SK-N-SH (cell line): ENCODE data around the gene TMEM92. TPM values are rescaled to one million over a fixed set of nuclear protein-coding genes. Genes with fewer than 3 reads are reported as not detected.

Experiments used
- CTCF ChIA-PET: fragments of 300-600, 350-600 bp; formaldehyde crosslinking; extraction: SDS; loops from one replicate; lab custom pipeline; 2021; lab: Yijun Ruan, JAX
- POLR2A ChIA-PET: fragments of 350-600 bp; sonication (Branson Sonifier 250); formaldehyde crosslinking; extraction: SDS; loops from one replicate; lab custom pipeline; 2020; ENCODE audit warnings: antibody characterized with exemption, inconsistent platforms; lab: Yijun Ruan, JAX
- DNase-seq: peaks from one replicate; pipeline ENCODE4 v3.0.0; 2012
- H2AFZ ChIP-seq: fragments of 200-600 bp; sonication (generic); 2 replicates; pipeline ENCODE4 v1.8.1; 2016; ENCODE audit warnings: antibody characterized with exemption, mild to moderate bottlenecking, low read depth
- H3F3A ChIP-seq: fragments of 200-600 bp; sonication (generic); replicated peaks from 2 replicates; pipeline ENCODE3; 2016; ENCODE audit warnings: antibody characterized with exemption, mild to moderate bottlenecking; ENCODE audit not compliant: insufficient read depth
- H3K27ac ChIP-seq, 2 experiments: fragments of 200-500 bp in 1 of 2; fragments of 200-600 bp in 1 of 2; sonication (Bioruptor generic) in 1 of 2; sonication (generic), shearing (Covaris generic) in 1 of 2; 2 replicates each; pipeline versions ENCODE4 v1.5.1 to v1.6.1; 2014 to 2016; ENCODE audit warnings: low read depth in 2 of 2, inconsistent platforms in 1 of 2, low read length in 1 of 2, mild to moderate bottlenecking in 1 of 2, mixed read lengths in 1 of 2
- H3K27me3 ChIP-seq: fragments of 200-600 bp; sonication (generic), shearing (Covaris generic); 2 replicates; pipeline ENCODE4 v1.6.1; 2016; ENCODE audit warnings: mixed run types; ENCODE audit not compliant: insufficient read depth
- H3K36me3 ChIP-seq, 2 experiments: fragments of 200-500 bp in 1 of 2; fragments of 200-600 bp in 1 of 2; sonication (Bioruptor generic) in 1 of 2; sonication (generic) in 1 of 2; replicated peaks in 1 of 2; 2 replicates each; pipeline versions ENCODE3 to v1.5.1; 2014 to 2016; ENCODE audit warnings: low read length in 1 of 2, mild to moderate bottlenecking in 1 of 2; ENCODE audit not compliant: insufficient read depth in 2 of 2, control insufficient read depth in 1 of 2
- H3K4me1 ChIP-seq, 2 experiments: fragments of 200-500 bp in 1 of 2; fragments of 200-600 bp in 1 of 2; sonication (Bioruptor generic) in 1 of 2; sonication (generic), shearing (Covaris generic) in 1 of 2; 2 replicates each; pipeline versions ENCODE4 v1.5.1 to v1.6.1; 2014 to 2016; ENCODE audit warnings: low read depth in 1 of 2, low read length in 1 of 2, mixed run types in 1 of 2; ENCODE audit not compliant: insufficient read depth in 2 of 2, control insufficient read depth in 1 of 2
- H3K4me2 ChIP-seq: fragments of 200-600 bp; sonication (generic), shearing (Covaris generic); 2 replicates; pipeline ENCODE4 v1.6.1; 2017; ENCODE audit warnings: mixed run types
- H3K4me3 ChIP-seq, 2 experiments: fragments of 200-500 bp in 1 of 2; fragments of 200-600 bp in 1 of 2; sonication (Bioruptor generic) in 1 of 2; sonication (generic), shearing (Covaris generic) in 1 of 2; 2 replicates each; pipeline versions ENCODE4 v1.5.1 to v1.8.1; 2014 to 2016; ENCODE audit warnings: low read depth in 2 of 2, inconsistent platforms in 1 of 2, low read length in 1 of 2, mild to moderate bottlenecking in 1 of 2, mixed read lengths in 1 of 2, moderate library complexity in 1 of 2
- H3K79me2 ChIP-seq: fragments of 200-600 bp; sonication (generic); 2 replicates; pipeline ENCODE4 v1.8.1; 2017; ENCODE audit warnings: mild to moderate bottlenecking; ENCODE audit not compliant: insufficient read depth
- H3K9ac ChIP-seq: fragments of 200-600 bp; sonication (generic); 2 replicates; pipeline ENCODE4 v1.6.1; 2017; ENCODE audit warnings: mixed run types
- H3K9me2 ChIP-seq: fragments of 200-600 bp; sonication (generic); 2 replicates; pipeline ENCODE4 v1.6.1; 2017; ENCODE audit warnings: mixed run types
- H3K9me3 ChIP-seq: fragments of 200-600 bp; sonication (generic); 2 replicates; pipeline ENCODE4 v1.6.1; 2017; ENCODE audit warnings: mixed run types, mild to moderate bottlenecking, moderate library complexity
- H4K20me1 ChIP-seq: fragments of 200-600 bp; sonication (generic); 2 replicates; pipeline ENCODE4 v1.6.1; 2017; ENCODE audit warnings: mild to moderate bottlenecking, mixed run types; ENCODE audit not compliant: insufficient read depth
- CHD2 ChIP-seq: fragments of 150-350 bp; IDR thresholded peaks from 2 replicates; pipeline ENCODE4 v1.6.1; 2018; ENCODE audit warnings: low read length; ENCODE audit not compliant: partially characterized antibody
- FOSL2 ChIP-seq: IDR thresholded peaks from 2 replicates; pipeline ENCODE4 v1.4.0; 2012; ENCODE audit warnings: low read depth, mild to moderate bottlenecking, moderate library complexity, borderline replicate concordance
- FOXJ3 ChIP-seq: sonication (generic); formaldehyde crosslinking; IDR thresholded peaks from 2 replicates; pipeline ENCODE4 v1.5.1; 2020; ENCODE audit warnings: mild to moderate bottlenecking, missing genetic modification reagents
- FOXM1 ChIP-seq: IDR thresholded peaks from 2 replicates; pipeline ENCODE4 v1.4.0; 2012; ENCODE audit warnings: low read depth, mild to moderate bottlenecking
- GATA2 ChIP-seq: sonication (generic); formaldehyde crosslinking; IDR thresholded peaks from 2 replicates; pipeline ENCODE4 v1.5.0; 2020; ENCODE audit warnings: mild to moderate bottlenecking, missing genetic modification reagents
- MAX ChIP-seq: IDR thresholded peaks from 2 replicates; pipeline ENCODE4 v1.4.0; 2012; ENCODE audit warnings: low read depth
- MEF2A ChIP-seq: IDR thresholded peaks from 2 replicates; pipeline ENCODE4 v1.4.0; 2012; ENCODE audit warnings: low read depth, borderline replicate concordance
- MXI1 ChIP-seq: IDR thresholded peaks from 2 replicates; pipeline ENCODE4 v1.6.1; 2012; ENCODE audit warnings: mild to moderate bottlenecking, low read depth, low read length, improper control_type of control experiment
- NRF1 ChIP-seq: IDR thresholded peaks from 2 replicates; pipeline ENCODE4 v1.6.1; 2012; ENCODE audit warnings: low read depth, mild to moderate bottlenecking, low read length
- PBX3 ChIP-seq: IDR thresholded peaks from 2 replicates; pipeline ENCODE4; 2012
- RAD21 ChIP-seq: IDR thresholded peaks from 2 replicates; pipeline ENCODE4 v1.6.1; 2012; ENCODE audit warnings: mild to moderate bottlenecking, low read length
- RFX5 ChIP-seq: IDR thresholded peaks from 2 replicates; pipeline ENCODE4 v1.6.1; 2012; ENCODE audit warnings: mild to moderate bottlenecking, improper control_type of control experiment, low read length
- RXRA ChIP-seq: IDR thresholded peaks from 2 replicates; pipeline ENCODE4 v1.4.0; 2012; ENCODE audit warnings: low read depth, mild to moderate bottlenecking, borderline replicate concordance
- USF2 ChIP-seq: fragments of 150-350 bp; IDR thresholded peaks from 2 replicates; pipeline ENCODE4 v1.6.1; 2017; ENCODE audit warnings: antibody characterized with exemption, low read length, low read depth, borderline replicate concordance
- YY1 ChIP-seq: IDR thresholded peaks from 2 replicates; pipeline ENCODE4 v1.4.0; 2012; ENCODE audit warnings: low read depth, mild to moderate bottlenecking
- WGBS: methylation state at CpG from one replicate; pipeline ENCODE4 v1.1.6; 2017; ENCODE audit warnings: low lambda C conversion rate; 5-methylcytosine and 5-hydroxymethylcytosine counted together
- polyA plus RNA-seq, 3 experiments: library from polyadenylated mRNA; depleted of rRNA; stranded (reverse); fragments of >200 nt; gene quantifications; 2 replicates each; pipeline ENCODE4 v1.2.3, GENCODE V29; 2012

The TMEM92 gene
- polyA plus RNA-seq, 1 of the 3 experiments (the other 2 are of a cell fraction), result 0.46 TPM

GRCh38 chr17:50241431-50241830, 32.8 kb upstream of the TMEM92 start:
- Histone ChIP-seq H3K27ac (no peak overlapping the region), H3K4me1 (no peaks in the 10 kb centered on the region), H3K27me3 (no peaks in the 10 kb centered on the region), H3K36me3 (no peaks in the 10 kb centered on the region), H3K9me2 (no peaks in the 10 kb centered on the region), H4K20me1 (no peaks in the 10 kb centered on the region), H3F3A (peaks cover 26% of the 10 kb centered on the region)
- 52% methylated on average over 5 of the region's 5 CpGs for WGBS
- POLR2A ChIA-PET, result no interaction called here
- TF ChIP-seq USF2 (no peak), MXI1 (no peak), CHD2 (no peak), MAX (no peak), FOSL2 (no peak), RAD21 (no peak), FOXJ3 (CRISPR knock-in tag) (no peak), NRF1 (no peak), MEF2A (no peak), RFX5 (no peak)
- TF ChIP-seq, all 33 proteins: peak for 0
- no peak for DNase-seq
- H3K79me2 ChIP-seq, result no peaks in the 10 kb centered on the region
- H3K9me3 ChIP-seq, result peaks cover 14% of the 10 kb centered on the region
- no peak overlapping the region for H3K4me2 ChIP-seq
- no peak overlapping the region for H2AFZ ChIP-seq
- H3K4me3 ChIP-seq, result no peak overlapping the region
- no peak overlapping the region for H3K9ac ChIP-seq
- CTCF ChIA-PET, result interaction anchor here (0.7 to 1.7 kb wide), 3 partner anchors 10 to 41 kb away, joined by 3 to 4 read pairs (median 3); no protein-coding TSS in a partner anchor

- CTCF ChIA-PET, result interaction anchor here (1.0 kb wide), 1 partner anchor 25 kb away, joined by 3 read pairs; no protein-coding TSS in a partner anchor
- no peak overlapping the region for H3K27ac ChIP-seq
- H3K9ac ChIP-seq, result no peak overlapping the region
- no peaks in the 10 kb centered on the region for H3K4me1 ChIP-seq
- WGBS, result 84% methylated on average over 6 of the region's 6 CpGs
- H3K9me3 ChIP-seq, result peaks cover 40% of the 10 kb centered on the region
- no peaks in the 10 kb centered on the region for H3K36me3 ChIP-seq
- H3F3A ChIP-seq, result peaks cover 10% of the 10 kb centered on the region
- H3K9me2 ChIP-seq, result no peaks in the 10 kb centered on the region
- H4K20me1 ChIP-seq, result no peaks in the 10 kb centered on the region
- H3K4me3 ChIP-seq, result no peak overlapping the region
- POLR2A ChIA-PET, result no interaction called here
- H3K27me3 ChIP-seq, result no peaks in the 10 kb centered on the region
- no peak for DNase-seq
- H3K4me2 ChIP-seq, result no peak overlapping the region
- TF ChIP-seq FOXM1 (no peak), PBX3 (no peak), RXRA (no peak), FOXJ3 (CRISPR knock-in tag) (no peak), GATA2 (CRISPR knock-in tag) (no peak), MEF2A (no peak), YY1 (no peak)
- TF ChIP-seq, all 33 proteins: peak for 0
- no peaks in the 10 kb centered on the region for H3K79me2 ChIP-seq
- H2AFZ ChIP-seq, result no peak overlapping the region
Measured at GRCh38 chr17:50244771-50245170, 29.5 kb upstream of the TMEM92 start.
